Midbrain (tissue), 1 donor: ENCODE results near the gene MGAT5B.
"Not testable (repeated sequence)": the region's sequence is repeated elsewhere in the genome, so short reads cannot be mapped to it uniquely, and the experiment has no call there.

Experiments used
- DNase-seq: peaks from one replicate; lab custom pipeline; 2025; lab: John Stamatoyannopoulos, UW

The MGAT5B gene

DNA sequence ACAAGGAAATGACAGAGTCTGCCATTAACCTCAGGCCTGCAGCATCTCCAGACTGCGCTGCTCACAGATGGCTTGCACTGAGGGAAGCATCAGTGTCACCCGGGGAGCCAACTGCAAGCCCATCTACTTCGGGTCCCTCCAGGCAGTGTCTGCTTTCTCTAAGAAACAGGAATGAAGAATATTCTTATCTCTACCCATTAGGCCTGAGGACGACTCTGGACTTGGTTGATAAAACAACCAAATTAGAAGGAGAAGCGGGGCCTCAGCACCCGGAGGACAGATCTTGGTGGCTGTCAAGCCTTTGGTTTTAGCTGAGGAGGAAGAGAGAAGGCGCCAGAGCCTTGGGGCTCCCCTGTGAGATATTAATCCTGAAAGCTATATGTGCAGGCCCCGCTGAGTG is 19.5 kb upstream of the MGAT5B start:
- DNase-seq: no peak

DNA sequence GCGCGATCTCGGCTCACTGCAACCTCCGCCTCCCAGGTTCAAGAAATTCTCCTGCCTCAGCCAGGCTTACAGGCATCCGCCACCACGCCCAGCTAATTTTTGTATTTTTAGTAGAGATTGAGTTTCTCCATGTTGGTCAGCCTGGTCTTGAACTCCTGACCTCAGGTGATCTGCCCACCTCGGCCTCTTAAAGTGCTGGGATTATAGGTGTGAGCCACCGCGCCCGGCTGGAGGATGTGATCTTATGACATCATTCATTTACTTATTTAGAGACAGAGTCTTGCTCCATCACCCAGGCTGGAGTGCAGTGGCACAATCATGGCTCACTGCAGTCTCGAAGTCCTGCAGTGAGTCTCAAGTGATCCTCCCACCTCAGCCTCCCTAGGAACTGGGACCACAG is 19.0 kb upstream of the MGAT5B start:
- not testable (repeated sequence) for DNase-seq

DNA sequence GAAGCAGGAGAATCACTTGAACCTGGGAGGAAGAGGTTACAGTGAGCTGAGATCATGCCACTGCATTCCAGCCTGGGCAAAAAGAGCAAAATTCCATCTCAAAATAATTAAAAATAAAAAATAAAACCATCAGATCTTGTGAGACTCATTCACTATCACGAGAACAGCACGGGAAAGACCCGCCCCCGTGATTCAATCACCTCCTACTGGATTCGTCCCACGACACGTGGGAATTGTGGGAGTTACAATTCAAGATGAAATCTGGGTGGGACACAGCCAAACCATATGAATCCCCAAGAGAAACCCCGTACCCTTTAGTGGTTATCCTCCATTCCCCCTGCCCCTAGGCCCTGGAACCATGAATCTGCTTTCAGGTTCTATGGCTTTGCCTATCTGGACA is 15.4 kb upstream of the MGAT5B start:
- DNase-seq: no peak

DNA sequence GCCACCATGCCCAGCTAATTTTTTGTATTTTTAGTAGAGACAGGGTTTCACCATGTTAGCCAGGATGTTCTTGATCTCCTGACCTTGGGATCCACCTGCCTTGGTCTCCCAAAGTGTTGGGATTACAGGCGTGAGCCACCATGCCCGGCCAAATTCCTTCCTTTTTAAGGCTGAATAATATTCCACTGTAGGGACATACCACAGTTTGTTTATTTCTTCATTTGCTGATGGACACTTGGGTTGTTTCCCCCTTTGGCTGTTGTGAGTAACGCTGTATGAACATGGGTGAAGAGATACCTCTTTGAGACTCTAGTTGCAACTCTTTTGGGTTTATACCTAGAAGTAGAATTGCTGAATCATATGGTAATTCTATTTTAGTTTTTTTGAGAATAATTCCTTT is 13.1 kb upstream of the MGAT5B start:
- no peak for DNase-seq

DNA sequence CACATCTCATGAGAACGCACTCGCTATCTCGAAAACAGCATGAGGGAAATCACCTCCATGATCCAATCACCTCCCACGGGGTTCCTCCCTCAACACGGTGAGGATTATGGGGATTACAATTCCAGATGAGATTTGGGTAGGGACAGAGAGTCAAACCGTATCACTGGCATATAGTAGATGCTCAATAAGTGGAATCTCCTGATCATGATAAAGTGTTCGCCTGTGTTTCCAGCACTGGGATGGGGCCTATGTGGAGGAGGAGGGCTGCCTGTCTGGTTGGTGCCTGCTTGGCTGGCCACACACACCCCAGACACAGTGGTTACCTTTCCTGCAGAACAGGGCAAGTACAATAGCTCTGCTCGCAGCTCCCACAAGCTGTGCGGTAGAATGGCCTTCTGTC is 6.1 kb upstream of the MGAT5B start:
- no peak for DNase-seq

DNA sequence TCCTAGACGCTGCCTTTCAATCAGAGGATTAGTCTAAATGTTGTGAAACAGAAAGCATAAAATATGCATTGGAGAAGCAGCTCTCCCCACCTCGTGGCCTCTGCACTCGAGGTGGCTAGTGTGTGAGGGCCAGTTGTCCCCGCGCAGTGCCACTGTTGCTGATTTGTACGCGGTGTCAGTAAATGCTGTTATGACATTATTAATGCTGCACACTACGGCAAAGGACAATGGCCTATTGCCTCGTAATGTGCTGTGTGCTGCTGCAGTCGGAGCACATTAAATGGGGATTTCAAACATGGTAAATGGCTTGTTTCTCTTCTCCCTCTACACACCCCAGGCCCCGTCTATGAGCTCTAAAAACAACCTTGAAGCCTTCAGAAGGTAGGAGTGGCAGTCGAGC is 5.7 kb upstream of the MGAT5B start:
- no peak for DNase-seq

DNA sequence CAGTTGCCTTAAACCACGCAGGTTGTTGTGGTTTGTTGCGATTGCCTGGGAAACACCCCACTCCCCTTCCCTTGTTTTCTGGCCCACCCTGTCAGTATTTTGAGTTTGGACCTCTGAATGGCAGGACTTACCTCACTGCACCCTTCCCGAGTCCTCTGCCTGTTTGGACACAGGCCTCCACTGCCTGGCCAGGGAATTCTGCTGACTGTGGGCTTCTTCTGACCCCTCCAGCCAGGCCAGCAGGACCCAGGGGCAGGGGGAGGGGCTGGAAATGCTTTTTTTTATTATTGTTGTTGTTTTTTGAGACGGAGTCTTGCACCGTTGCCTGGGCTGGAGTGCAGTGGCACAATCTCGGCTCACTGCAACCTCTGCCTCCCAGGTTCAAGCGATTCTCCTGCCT is 4.2 kb upstream of the MGAT5B start:
- DNase-seq: no peak

DNA sequence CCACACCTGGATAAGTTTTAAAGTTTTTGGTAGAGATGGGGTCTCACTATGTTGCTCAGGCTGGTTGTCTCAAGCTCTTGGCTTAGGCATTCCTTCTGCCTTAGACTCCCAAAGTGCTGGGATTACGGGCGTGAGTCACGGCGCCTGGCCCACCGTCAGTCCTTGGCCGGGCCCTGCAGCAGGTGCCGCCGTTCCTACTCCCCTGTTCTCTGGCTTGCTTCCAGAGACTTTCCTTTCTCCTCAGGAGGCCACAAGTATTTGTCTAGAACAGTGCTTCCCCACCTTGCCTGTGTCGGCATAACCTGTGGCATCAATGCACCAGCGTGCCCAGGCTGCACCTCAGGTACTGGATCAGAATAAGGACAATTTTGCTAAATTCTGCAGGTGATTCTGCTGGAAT is 3.0 kb upstream of the MGAT5B start:
- DNase-seq: no peak

DNA sequence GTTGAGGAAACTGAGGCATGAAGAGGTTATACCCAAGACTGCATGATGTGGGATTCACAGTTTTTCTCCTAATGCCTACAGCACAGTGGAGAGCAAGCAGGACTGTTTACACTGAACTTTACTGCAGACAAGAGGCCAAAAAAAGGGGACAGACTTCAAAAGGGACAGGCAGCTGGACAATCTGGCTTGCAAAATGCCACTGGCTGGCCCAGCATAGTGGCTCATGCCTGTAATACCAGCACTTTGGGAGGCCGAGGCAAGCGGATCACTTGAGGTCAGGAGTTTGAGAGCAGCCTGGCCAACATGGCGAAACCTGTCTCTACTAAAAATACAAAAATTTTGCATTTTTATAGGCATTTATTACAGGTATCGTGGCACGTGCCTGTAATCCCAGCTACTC is 2.0 kb upstream of the MGAT5B start:
- DNase-seq: no peak

DNA sequence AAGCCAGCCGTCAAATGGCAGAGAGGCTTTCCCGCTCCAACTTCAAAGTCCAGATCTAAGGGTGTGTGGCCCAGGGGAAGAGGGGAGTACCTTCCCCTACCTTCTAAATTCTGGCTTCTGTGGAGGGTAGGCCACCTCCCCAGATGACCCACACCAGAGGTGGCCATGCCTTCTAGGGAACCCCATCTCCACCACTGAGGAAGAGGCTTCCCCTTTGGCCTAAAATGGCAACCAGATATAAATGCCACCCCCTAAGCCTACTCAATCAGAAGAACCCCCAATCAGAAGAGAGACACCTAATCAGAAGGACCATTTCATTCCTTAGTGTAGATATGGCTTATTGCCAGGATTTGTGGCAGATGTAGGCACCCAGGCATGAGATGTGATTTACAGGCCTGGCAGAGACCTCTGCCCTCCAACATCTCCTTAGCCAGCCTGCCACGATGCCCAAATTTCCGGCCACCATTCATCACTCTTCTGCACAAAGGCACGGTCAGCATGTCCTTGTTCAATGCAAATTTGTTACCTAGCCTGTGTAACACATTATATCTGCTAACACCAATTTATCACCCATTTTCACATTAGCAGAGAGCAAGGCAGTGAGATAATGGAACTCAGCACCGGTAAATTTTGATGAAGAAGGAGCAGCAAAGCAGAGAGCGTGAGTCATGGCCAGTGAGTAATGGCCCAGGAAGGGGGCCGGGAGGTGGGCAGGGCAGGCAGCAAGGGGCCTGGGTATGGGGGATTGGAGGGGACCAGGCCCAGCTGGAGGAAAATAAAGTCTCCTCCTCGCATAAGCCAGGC is 1.2 kb upstream of the MGAT5B start:
- no peak for DNase-seq

DNA sequence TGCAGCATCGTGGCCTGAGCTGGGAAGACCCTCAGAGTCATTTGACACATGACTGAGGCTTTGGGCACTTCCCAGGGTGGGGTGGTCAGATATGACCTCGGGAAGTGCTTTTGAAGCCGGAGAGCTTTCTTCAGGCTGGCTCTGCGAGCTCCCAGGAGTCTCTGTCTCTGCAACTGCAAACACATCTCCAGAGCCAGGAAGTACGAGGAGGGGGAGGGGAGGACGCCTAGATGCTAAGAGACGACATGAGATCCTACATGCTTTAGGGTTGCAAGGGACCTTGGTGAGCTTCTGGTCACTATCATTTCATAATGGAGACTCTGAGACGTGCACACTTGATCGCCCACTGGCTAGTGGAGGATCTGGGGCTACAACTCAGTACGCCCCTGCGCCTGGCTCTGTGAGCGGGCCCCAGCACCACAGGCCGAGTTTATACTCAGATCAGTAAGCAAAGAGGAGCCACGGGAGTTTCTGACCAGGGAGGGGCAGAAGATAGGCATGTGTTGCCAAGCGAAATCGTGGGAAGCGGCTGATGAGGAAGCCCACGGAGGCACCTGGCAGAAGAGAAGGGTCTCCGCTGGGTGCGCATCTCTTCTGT is 527 bp upstream of the MGAT5B start:
- no peak for DNase-seq

DNA sequence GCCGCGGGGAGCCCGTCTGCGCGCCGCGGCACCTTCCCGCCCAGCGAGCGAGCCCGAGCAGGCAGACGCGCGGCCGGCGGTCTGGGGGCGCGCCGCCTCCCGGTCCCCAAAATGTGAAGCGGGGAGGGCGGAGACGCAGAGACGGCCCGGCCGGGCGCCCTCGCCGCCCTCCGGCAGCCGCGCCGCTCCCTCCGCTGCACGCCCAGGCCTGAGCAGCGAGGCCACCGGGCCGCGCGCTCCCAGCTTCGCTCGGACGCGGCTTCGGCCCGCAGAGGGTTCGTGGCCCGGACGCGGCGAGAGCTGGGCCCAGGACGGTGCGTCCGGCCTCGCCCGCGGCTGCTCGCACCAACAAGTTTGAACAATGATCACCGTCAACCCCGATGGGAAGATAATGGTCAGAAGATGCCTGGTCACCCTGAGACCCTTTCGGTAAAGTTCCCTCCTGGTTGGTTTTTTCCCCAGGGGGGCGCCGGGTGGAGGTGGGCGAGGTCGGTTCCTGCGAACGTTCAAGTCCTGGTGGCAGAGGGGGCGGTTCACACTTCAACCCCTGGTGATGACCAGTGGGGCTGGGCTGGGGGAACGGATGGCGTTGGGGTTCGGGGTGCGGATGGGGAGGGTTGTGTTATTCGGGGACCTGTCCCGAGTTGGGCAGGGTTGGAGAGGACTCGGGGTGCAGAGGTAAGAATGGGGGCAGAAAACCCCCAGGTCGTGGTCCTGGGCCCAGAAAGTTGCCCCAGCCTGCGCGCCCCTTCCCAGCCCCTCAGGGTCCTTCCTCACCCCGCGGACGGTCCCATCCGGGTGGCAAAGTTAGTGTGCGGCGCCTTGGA is 678 bp downstream of the MGAT5B start:
- no peak for DNase-seq

DNA sequence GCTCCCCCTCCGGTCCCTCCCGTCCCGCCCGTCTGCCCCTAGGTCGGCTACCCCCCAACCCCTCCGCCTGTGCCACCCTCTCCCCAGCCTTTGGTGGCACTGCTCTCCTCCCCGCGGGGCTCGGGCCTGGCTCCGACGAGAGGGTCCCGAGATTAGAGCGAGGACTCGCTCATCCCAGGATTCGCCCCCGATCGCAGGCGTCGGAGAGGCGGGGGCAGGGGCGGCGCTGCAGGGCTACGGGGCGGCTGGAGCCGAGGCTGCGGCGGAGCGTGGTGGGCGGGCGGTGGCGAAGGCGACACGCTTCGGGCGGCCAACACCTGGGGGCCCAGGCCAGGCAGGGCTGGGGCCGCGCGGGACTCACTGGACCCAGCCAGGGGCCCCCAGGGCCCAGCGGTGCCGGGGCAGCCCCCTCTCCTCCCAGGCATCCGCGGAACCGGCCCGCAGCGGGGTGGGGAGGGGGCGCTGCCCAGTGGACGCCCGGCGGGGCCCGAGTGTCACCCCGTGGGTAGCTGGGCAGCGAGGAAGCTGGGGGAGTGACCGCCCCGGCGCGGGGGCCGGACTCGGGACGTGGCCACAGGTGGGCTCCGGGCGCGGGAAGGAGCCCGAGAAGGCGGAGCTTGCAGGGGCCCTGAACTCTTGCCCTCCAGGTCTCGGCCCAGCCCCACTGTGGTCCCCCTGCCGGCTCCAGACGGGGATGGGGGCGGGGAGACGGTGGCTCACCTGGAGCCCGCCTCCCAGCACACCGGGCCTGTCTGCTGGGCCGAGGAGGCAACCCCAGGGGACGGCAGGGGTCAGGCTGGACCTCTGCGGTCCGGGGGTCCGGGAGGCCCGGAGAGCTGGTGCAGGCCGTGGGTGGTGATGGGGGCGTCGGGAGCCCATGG is 1.5 kb downstream of the MGAT5B start:
- DNase-seq: no peak

DNA sequence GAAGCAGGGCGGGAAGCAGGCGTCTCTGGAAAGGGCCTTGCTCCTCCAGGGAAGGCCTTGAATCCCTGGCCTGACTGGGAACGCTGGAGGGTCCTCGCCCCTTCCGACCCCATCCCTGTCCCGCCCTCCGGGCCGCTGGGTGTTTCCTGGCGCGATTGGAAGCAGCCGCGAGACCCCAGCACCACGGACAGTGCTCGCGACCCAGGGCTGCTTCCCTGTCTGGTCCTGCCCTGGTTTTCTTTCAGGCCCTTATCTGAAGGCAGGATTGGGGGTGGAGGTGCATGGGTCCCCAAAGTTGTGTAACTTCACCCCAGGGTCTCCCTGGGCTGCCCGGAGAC is 2.1 kb downstream of the MGAT5B start:
- DNase-seq: no peak

DNA sequence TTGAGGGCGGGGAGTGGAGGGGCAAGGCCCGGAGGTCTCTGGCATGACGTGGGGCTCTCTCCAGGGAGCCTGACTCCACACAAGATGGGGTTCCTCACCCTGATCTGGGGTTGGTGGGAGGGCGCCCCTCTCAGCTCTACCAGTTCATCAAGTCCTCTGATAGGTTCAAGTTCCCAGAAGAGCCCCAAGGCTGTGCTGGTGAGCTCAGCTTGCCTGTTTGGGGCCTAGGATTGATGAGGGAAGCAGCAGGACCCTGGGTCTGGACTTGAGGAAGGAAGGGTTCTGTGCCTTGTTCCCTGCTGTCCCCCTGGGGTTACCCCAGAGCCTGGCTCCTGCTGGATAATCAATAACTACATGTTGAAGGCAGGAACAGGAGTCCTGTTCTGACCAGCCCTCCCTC is 3.5 kb downstream of the MGAT5B start:
- DNase-seq: no peak

DNA sequence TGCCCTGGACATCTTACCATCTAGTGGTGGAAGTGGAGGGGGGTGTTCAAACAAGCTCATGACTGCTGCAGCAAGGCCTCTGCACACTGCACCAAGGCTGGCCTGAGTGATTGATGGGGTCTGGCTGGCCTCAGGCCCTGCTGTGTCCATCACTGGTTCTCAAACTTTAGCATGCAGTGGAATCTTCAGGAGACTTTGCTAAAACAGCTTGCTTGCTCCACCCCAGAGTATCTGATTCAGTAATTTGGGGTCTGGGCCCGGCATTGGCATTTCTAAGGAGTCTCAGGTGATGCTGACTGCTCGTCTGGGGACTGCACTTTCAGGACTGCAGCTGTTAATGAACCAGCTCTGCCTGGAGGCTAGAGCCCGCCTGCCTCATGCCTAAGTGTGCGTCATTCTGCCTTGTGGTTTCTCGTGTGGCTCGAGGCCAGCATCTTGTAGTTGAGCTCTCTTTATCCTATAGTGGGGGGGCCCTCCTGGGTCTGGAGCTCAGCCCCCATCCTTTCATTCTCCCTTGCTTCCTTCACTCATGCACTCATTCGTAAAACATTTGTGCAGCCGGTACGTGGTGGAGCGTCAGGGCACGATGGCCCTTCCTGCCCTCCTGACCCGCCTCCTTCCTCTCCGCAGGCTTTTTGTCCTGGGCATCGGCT is 4.1 kb downstream of the MGAT5B start:
- DNase-seq: no peak

DNA sequence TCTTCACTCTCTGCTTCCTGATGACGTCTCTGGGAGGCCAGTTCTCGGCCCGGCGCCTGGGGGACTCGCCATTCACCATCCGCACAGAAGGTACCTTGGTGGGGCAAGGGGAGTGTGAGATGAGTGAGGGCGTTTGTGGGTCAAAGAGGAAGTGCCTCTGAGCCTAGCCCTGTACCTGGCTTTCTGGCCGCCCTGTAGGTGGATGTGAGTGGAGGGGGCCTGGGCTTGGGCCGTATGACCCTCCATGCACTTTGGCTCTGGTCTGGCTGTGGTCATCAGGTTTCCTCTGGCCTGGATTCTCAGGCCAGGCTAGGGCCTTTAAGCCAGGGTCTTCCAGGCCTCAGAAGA is 4.6 kb downstream of the MGAT5B start:
- DNase-seq: no peak

DNA sequence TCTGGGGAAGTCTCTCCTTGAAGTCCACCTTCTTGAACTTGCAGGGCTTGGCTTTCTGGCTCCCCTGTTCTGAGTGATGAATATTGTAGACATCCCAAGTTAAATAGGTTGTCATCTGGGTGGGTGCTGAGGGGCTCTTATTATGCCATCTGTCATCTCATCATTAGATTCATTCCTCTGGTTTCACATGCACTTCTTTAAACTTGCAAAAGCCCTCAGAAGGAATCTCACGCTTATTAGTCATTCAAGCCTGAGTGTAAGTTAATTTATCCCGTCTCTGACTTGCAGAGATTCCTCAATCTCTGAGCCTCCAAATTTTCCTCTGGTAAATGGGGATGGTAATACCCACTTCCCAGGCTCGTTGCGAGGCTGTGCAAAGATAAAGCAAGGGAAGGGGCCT is 5.7 kb downstream of the MGAT5B start:
- no peak for DNase-seq

DNA sequence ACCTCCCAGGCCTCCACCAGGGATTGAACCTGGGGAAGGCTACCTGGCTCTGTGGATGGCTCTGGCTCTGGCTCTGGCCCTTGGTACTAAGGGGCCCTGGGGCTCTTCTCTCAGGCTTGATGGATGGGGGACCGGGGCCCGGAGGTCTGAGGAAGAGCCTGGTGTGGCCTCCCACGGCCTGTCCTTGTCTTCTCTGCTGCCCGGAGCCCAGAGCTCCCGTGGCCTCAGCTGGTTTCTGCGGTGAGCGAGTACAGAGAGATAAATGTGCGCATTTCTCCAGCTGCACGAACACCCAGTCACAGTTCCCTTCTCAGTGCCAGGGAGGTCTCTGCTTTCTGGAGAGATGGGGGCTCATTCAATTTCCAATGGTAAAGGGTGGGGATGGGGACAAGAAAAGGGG is 9.2 kb downstream of the MGAT5B start:
- no peak for DNase-seq

DNA sequence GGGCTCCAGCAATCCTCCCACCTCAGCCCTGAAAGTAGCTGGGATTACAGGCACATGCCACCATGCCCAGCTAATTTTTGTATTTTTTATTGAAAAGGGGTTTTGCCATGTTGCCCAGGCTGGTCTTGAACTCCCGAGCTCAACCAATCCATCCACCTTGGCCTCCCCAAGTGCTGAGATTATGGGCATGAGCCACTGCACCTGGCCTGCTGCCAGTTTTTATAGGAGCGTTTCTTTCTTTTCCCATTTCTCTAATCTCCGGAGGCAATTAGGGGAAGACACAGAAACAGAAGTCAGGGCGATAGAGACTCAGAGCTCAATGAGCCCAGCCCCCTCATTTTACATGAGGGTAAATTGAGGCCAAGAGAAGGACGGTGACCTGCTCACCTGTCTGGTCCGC is 10.4 kb downstream of the MGAT5B start:
- DNase-seq: no peak

DNA sequence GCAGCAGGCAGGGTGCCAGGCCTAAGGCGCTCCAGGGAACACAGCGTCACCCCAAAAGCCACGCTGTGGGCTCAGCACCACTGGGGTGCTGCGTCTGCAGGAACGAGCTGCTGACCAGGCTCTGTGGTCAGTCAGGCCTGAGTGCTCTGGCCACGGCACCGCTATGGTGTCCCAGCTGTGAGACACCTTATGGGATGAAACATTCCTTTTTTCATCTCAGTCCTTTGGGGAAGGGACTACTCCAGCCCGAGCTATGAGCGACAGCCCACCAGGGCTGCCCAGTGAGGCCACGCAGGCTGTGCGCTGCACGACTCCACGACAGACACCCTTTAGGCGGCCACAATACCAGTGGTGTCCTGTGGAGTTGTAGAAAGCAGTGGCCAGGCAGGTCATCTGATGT is 11.1 kb downstream of the MGAT5B start:
- DNase-seq: no peak

DNA sequence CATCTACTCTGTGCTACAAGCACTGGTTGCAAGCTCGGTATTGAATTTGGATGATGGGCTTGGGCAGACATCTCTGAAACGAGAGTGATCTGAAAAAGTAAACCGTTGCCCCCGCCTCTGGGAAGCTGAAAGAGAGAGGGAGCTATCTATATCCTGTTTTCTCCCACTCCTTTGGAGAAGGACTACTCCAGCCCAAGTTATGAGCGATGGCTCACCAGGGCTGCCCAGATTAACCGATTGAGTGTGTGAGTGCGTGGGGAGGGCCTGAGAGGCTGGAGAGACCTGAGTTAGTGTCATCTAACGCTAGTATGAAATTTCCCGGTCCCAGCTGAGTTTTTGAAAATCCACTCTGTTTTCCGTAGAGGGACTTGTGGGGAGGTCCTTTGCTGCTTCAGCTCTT is 11.5 kb downstream of the MGAT5B start:
- no peak for DNase-seq
